ENCODE results near the gene IGSF9. TPM values are rescaled to one million over a fixed set of nuclear protein-coding genes. Genes with fewer than 3 reads are reported as not detected.

Gene IGSF9
- total RNA-seq, 1 experiment from 2014 or later: 23.4 TPM

GRCh38 chr1:159935719-159936272, 9.6 kb downstream of the IGSF9 start:
- peaks cover 35% of the 10 kb centered on the region for H3K4me1 ChIP-seq (replicated peaks; ENCODE audit: insufficient read depth)
- TF ChIP-seq EZH2 (IDR thresholded peaks at IDR 0.05; ENCODE audit: low read depth): no peak
- no peak for TF ChIP-seq CTCF (conservative IDR thresholded peaks at IDR 0.05)
- H3K4me2 ChIP-seq: 0 out of 2 replicates have a peak overlapping the region, but pooled peaks have one; percentile 20
- H3K9me3 ChIP-seq (ENCODE audit: insufficient read depth, low read depth): no peaks in the 10 kb centered on the region
- 0 out of 2 replicates have a peak, but pooled peaks cover 4% of the 10 kb centered on the region for H3K36me3 ChIP-seq (ENCODE audit: low read depth)
- POLR2A ChIA-PET (ENCODE audit: unreplicated experiment): no interaction called here
- no peaks in the 10 kb centered on the region for H3K9me2 ChIP-seq (ENCODE audit: insufficient read depth)
- CTCF ChIA-PET: interaction anchor here (0.8 to 1.9 kb wide), 2 partner anchors 71 to 72 kb away, joined by 3 to 9 read pairs; no protein-coding TSS in a partner anchor
- H2AFZ ChIP-seq: no peak overlapping the region
- H3K79me2 ChIP-seq (ENCODE audit: low read depth): no peaks in the 10 kb centered on the region
- H4K20me1 ChIP-seq (ENCODE audit: insufficient read depth): no peaks in the 10 kb centered on the region
- no peak for DNase-seq
- H3K27ac ChIP-seq: no peak overlapping the region
- intact Hi-C loops (cut with micrococcal nuclease; ENCODE audit: unreplicated experiment): loop anchor here (1.0 to 2.0 kb wide), 4 partner anchors 43 to 143 kb away; no protein-coding TSS in a partner anchor
- H3F3A ChIP-seq (ENCODE audit: insufficient read depth, low read depth): peaks cover 16% of the 10 kb centered on the region; the same call in 1 of the 2 replicates
- H3K4me3 ChIP-seq: no peak overlapping the region
- no peaks in the 10 kb centered on the region for H3K27me3 ChIP-seq (ENCODE audit: insufficient read depth, low read depth)
- BruUV-seq (replicated peaks): no TSS peak

GRCh38 chr1:159935305-159935704, 10.1 kb downstream of the IGSF9 start:
- DNase-seq: no peak
- BruUV-seq (replicated peaks): no TSS peak

More at GRCh38 chr1:159935305-159935704, 10.1 kb downstream of the IGSF9 start:
- Histone ChIP-seq H2AFZ (no peak overlapping the region), H3F3A (ENCODE audit: insufficient read depth, low read depth) (peaks cover 16% of the 10 kb centered on the region; the same call in 1 of the 2 replicates), H3K27ac (no peak overlapping the region), H3K4me3 (no peak overlapping the region), H3K79me2 (ENCODE audit: low read depth) (no peaks in the 10 kb centered on the region), H3K9me3 (ENCODE audit: insufficient read depth, low read depth) (no peaks in the 10 kb centered on the region), H3K36me3 (ENCODE audit: low read depth) (0 out of 2 replicates have a peak, but pooled peaks cover 4% of the 10 kb centered on the region), H3K9me2 (ENCODE audit: insufficient read depth) (no peaks in the 10 kb centered on the region), H3K4me2 (no peak overlapping the region), H4K20me1 (ENCODE audit: insufficient read depth) (no peaks in the 10 kb centered on the region), H3K27me3 (ENCODE audit: insufficient read depth, low read depth) (no peaks in the 10 kb centered on the region), H3K4me1 (replicated peaks; ENCODE audit: insufficient read depth) (peaks cover 35% of the 10 kb centered on the region)
- intact Hi-C loops (cut with micrococcal nuclease; ENCODE audit: unreplicated experiment): no loop called here
- POLR2A ChIA-PET (ENCODE audit: unreplicated experiment): no interaction called here
- TF ChIP-seq EZH2 (IDR thresholded peaks at IDR 0.05; ENCODE audit: low read depth): no peak
- no peak for TF ChIP-seq CTCF (conservative IDR thresholded peaks at IDR 0.05)
- CTCF ChIA-PET: no interaction called here

All from PC-9 (cell line).